ENCODE measurements around the gene KRTAP13-4. TPM values are rescaled to one million over a fixed set of nuclear protein-coding genes. Genes with fewer than 3 reads are reported as not detected.

KRTAP13-4 gene
- total and polyA plus RNA-seq, 2 of the 8 experiments (the other 6 are each of a cell fraction or from before 2014, with no cell fraction given) = 1.2 TPM; not detected in 1

DNA sequence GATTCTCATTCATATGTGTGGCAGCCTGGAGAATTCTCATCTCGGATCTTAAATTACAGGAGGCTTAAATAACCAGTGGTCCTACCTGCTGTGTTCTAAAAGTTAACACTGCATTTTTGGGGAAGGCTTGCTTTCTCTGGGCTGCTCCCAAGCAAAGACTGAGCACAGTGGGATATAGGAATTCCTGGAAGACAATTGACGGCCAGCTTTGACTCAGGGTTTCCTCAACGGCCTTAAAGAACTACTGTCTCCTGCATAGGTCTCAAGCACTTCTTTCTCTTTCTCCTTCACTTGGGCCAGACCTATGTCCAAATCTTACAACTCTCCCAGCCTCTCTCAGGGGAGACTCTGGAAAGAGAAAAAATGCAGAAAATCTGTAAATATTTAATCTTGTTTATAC, 3.3 kb upstream of the KRTAP13-4 start (continued):
- TF ChIP-seq KDM5A (IDR thresholded peaks at IDR 0.05; ENCODE audit: low read length) (no peak), TAF1 (IDR thresholded peaks at IDR 0.05; ENCODE audit: low read depth, low read length) (no peak), FOSL1 (IDR thresholded peaks at IDR 0.05; ENCODE audit: insufficient read depth, low read depth, low read length) (no peak), CEBPB (IDR thresholded peaks at IDR 0.05; ENCODE audit: low read depth, low read length) (no peak), TCF12 (IDR thresholded peaks at IDR 0.05; ENCODE audit: low read depth, low read length) (no peak), MAFK (IDR thresholded peaks at IDR 0.05; ENCODE audit: low read depth, low read length) (no peak), TBP (IDR thresholded peaks at IDR 0.05; ENCODE audit: low read depth, low read length) (no peak), SP4 (IDR thresholded peaks at IDR 0.05; ENCODE audit: low read length) (no peak)
- TF ChIP-seq, protein P1, sequence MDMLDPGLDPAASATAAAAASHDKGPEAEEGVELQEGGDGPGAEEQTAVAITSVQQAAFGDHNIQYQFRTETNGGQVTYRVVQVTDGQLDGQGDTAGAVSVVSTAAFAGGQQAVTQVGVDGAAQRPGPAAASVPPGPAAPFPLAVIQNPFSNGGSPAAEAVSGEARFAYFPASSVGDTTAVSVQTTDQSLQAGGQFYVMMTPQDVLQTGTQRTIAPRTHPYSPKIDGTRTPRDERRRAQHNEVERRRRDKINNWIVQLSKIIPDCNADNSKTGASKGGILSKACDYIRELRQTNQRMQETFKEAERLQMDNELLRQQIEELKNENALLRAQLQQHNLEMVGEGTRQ (IDR thresholded peaks at IDR 0.05; ENCODE audit: low read length) = no peak

Measured in H1 (cell line).